GM23338 (cell line): ENCODE data around the gene TGFBRAP1.

Source experiments
- CREB1 ChIP-seq: fragments of 250-450 bp; sonication (Bioruptor Pico); IDR thresholded peaks from 2 replicates; pipeline ENCODE4 v1.5.0; 2020; ENCODE audit warnings: low read depth, mild to moderate bottlenecking, moderate library complexity
- EZH2 ChIP-seq: fragments of 200-600 bp; sonication (generic); IDR thresholded peaks from one replicate; pipeline ENCODE4 v1.8.0; 2017; ENCODE audit warnings: antibody characterized with exemption, mild to moderate bottlenecking, low read depth; ENCODE audit not compliant: unreplicated experiment
- EZH2phosphoT487 ChIP-seq: fragments of 200-600 bp; sonication (generic); IDR thresholded peaks from one replicate; pipeline ENCODE4 v1.8.1; 2018; ENCODE audit warnings: antibody characterized with exemption; ENCODE audit not compliant: unreplicated experiment
- JUNB ChIP-seq: IDR thresholded peaks from one replicate; pipeline ENCODE4 v1.6.1; 2016; ENCODE audit warnings: antibody characterized with exemption; ENCODE audit not compliant: unreplicated experiment
- NANOG ChIP-seq: IDR thresholded peaks from 2 replicates; pipeline ENCODE4 v1.6.1; 2016; ENCODE audit warnings: antibody characterized with exemption, borderline replicate concordance
- POLR2AphosphoS5 ChIP-seq: IDR thresholded peaks from 2 replicates; pipeline ENCODE4 v1.6.1; 2016; ENCODE audit warnings: antibody characterized with exemption, low read depth
- STAT1 ChIP-seq: IDR thresholded peaks from one replicate; pipeline ENCODE4 v1.6.1; 2016; ENCODE audit warnings: antibody characterized with exemption; ENCODE audit not compliant: unreplicated experiment
- ZNF114 ChIP-seq: fragments of 250-450 bp; sonication (Bioruptor Pico); IDR thresholded peaks from 2 replicates; pipeline ENCODE4 v1.5.0; 2020; ENCODE audit warnings: mild to moderate bottlenecking, moderate library complexity
- ZNF331 ChIP-seq: fragments of 250-450 bp; sonication (Bioruptor Pico); IDR thresholded peaks from 2 replicates; pipeline ENCODE4 v1.5.0; 2020; ENCODE audit warnings: low read depth, mild to moderate bottlenecking, moderate library complexity
- TF ChIP-seq, protein P1 (sequence below), 2 experiments: fragments of 200-600 bp in 1 of 2; sonication (generic) in 1 of 2; conservative IDR thresholded peaks; 2 replicates each; pipeline versions ENCODE4 v1.5.1 to v1.6.1; 2016 to 2017; ENCODE audit warnings: antibody characterized with exemption in 2 of 2, low read depth in 2 of 2, mild to moderate bottlenecking in 2 of 2, moderate library complexity in 1 of 2
- TF ChIP-seq, protein P2 (sequence below): fragments of 250-450 bp; sonication (Bioruptor Pico); IDR thresholded peaks from 2 replicates; pipeline ENCODE4 v1.5.0; 2020; ENCODE audit warnings: mild to moderate bottlenecking, moderate library complexity
- TF ChIP-seq, protein P3 (sequence below): IDR thresholded peaks from one replicate; pipeline ENCODE4 v1.6.1; 2018; ENCODE audit warnings: antibody characterized with exemption; ENCODE audit not compliant: unreplicated experiment
- TF ChIP-seq, protein P4 (sequence below): IDR thresholded peaks from 2 replicates; pipeline ENCODE4 v1.6.1; 2016; ENCODE audit warnings: antibody characterized with exemption

DNA sequence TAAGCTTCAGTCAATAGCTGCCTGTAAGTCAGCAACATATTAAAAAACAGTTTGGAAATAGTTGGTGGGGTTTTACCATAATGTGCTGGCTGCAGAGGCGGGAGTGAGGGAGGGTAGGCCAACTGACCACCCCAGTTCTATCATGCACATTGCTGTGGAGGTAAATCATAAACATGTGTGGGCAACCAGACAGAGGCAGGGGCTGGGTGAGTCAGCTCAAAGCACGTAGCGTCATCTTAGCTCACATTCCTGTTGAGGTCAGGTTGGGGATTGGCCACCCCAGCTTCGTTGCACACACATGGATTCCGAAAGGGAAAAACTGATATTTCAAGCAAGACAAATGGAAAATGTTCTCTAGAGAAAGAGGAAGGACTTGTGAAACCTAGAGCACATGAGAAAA, 68.5 kb downstream of the TGFBRAP1 start:
- TF ChIP-seq, protein P1, sequence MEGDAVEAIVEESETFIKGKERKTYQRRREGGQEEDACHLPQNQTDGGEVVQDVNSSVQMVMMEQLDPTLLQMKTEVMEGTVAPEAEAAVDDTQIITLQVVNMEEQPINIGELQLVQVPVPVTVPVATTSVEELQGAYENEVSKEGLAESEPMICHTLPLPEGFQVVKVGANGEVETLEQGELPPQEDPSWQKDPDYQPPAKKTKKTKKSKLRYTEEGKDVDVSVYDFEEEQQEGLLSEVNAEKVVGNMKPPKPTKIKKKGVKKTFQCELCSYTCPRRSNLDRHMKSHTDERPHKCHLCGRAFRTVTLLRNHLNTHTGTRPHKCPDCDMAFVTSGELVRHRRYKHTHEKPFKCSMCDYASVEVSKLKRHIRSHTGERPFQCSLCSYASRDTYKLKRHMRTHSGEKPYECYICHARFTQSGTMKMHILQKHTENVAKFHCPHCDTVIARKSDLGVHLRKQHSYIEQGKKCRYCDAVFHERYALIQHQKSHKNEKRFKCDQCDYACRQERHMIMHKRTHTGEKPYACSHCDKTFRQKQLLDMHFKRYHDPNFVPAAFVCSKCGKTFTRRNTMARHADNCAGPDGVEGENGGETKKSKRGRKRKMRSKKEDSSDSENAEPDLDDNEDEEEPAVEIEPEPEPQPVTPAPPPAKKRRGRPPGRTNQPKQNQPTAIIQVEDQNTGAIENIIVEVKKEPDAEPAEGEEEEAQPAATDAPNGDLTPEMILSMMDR (conservative IDR thresholded peaks at IDR 0.05; ENCODE audit: low read depth in 2 of 2), result no peak
- TF ChIP-seq EZH2phosphoT487 (no peak), POLR2AphosphoS5 (no peak), NANOG (no peak), CREB1 (CRISPR knock-in tag) (no peak), EZH2 (no peak), STAT1 (no peak), JUNB (no peak), ZNF331 (CRISPR knock-in tag) (no peak), ZNF114 (no peak)
- TF ChIP-seq, protein P2, sequence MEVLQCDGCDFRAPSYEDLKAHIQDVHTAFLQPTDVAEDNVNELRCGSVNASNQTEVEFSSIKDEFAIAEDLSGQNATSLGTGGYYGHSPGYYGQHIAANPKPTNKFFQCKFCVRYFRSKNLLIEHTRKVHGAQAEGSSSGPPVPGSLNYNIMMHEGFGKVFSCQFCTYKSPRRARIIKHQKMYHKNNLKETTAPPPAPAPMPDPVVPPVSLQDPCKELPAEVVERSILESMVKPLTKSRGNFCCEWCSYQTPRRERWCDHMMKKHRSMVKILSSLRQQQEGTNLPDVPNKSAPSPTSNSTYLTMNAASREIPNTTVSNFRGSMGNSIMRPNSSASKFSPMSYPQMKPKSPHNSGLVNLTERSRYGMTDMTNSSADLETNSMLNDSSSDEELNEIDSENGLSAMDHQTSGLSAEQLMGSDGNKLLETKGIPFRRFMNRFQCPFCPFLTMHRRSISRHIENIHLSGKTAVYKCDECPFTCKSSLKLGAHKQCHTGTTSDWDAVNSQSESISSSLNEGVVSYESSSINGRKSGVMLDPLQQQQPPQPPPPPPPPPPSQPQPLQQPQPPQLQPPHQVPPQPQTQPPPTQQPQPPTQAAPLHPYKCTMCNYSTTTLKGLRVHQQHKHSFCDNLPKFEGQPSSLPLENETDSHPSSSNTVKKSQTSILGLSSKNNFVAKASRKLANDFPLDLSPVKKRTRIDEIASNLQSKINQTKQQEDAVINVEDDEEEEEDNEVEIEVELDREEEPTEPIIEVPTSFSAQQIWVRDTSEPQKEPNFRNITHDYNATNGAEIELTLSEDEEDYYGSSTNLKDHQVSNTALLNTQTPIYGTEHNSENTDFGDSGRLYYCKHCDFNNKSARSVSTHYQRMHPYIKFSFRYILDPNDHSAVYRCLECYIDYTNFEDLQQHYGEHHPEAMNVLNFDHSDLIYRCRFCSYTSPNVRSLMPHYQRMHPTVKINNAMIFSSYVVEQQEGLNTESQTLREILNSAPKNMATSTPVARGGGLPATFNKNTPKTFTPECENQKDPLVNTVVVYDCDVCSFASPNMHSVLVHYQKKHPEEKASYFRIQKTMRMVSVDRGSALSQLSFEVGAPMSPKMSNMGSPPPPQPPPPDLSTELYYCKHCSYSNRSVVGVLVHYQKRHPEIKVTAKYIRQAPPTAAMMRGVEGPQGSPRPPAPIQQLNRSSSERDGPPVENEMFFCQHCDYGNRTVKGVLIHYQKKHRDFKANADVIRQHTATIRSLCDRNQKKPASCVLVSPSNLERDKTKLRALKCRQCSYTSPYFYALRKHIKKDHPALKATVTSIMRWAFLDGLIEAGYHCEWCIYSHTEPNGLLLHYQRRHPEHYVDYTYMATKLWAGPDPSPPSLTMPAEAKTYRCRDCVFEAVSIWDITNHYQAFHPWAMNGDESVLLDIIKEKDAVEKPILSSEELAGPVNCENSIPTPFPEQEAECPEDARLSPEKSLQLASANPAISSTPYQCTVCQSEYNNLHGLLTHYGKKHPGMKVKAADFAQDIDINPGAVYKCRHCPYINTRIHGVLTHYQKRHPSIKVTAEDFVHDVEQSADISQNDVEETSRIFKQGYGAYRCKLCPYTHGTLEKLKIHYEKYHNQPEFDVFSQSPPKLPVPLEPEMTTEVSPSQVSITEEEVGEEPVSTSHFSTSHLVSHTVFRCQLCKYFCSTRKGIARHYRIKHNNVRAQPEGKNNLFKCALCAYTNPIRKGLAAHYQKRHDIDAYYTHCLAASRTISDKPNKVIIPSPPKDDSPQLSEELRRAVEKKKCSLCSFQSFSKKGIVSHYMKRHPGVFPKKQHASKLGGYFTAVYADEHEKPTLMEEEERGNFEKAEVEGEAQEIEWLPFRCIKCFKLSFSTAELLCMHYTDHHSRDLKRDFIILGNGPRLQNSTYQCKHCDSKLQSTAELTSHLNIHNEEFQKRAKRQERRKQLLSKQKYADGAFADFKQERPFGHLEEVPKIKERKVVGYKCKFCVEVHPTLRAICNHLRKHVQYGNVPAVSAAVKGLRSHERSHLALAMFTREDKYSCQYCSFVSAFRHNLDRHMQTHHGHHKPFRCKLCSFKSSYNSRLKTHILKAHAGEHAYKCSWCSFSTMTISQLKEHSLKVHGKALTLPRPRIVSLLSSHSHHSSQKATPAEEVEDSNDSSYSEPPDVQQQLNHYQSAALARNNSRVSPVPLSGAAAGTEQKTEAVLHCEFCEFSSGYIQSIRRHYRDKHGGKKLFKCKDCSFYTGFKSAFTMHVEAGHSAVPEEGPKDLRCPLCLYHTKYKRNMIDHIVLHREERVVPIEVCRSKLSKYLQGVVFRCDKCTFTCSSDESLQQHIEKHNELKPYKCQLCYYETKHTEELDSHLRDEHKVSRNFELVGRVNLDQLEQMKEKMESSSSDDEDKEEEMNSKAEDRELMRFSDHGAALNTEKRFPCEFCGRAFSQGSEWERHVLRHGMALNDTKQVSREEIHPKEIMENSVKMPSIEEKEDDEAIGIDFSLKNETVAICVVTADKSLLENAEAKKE (CRISPR knock-in tag), result no peak
- TF ChIP-seq, protein P3, sequence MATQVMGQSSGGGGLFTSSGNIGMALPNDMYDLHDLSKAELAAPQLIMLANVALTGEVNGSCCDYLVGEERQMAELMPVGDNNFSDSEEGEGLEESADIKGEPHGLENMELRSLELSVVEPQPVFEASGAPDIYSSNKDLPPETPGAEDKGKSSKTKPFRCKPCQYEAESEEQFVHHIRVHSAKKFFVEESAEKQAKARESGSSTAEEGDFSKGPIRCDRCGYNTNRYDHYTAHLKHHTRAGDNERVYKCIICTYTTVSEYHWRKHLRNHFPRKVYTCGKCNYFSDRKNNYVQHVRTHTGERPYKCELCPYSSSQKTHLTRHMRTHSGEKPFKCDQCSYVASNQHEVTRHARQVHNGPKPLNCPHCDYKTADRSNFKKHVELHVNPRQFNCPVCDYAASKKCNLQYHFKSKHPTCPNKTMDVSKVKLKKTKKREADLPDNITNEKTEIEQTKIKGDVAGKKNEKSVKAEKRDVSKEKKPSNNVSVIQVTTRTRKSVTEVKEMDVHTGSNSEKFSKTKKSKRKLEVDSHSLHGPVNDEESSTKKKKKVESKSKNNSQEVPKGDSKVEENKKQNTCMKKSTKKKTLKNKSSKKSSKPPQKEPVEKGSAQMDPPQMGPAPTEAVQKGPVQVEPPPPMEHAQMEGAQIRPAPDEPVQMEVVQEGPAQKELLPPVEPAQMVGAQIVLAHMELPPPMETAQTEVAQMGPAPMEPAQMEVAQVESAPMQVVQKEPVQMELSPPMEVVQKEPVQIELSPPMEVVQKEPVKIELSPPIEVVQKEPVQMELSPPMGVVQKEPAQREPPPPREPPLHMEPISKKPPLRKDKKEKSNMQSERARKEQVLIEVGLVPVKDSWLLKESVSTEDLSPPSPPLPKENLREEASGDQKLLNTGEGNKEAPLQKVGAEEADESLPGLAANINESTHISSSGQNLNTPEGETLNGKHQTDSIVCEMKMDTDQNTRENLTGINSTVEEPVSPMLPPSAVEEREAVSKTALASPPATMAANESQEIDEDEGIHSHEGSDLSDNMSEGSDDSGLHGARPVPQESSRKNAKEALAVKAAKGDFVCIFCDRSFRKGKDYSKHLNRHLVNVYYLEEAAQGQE, result no peak
- TF ChIP-seq, protein P4, sequence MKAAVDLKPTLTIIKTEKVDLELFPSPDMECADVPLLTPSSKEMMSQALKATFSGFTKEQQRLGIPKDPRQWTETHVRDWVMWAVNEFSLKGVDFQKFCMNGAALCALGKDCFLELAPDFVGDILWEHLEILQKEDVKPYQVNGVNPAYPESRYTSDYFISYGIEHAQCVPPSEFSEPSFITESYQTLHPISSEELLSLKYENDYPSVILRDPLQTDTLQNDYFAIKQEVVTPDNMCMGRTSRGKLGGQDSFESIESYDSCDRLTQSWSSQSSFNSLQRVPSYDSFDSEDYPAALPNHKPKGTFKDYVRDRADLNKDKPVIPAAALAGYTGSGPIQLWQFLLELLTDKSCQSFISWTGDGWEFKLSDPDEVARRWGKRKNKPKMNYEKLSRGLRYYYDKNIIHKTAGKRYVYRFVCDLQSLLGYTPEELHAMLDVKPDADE, result no peak
